ENCODE data around the gene CGGBP1. TPM values are rescaled to one million over a fixed set of nuclear protein-coding genes. Genes with fewer than 3 reads are reported as not detected.
"Not testable (repeated sequence)": the region's sequence is repeated elsewhere in the genome, so short reads cannot be mapped to it uniquely, and the experiment has no call there.

The CGGBP1 gene
- total RNA-seq, 2 donors from 2014 or later = 139 to 163 TPM

GRCh38 chr3:88031642-88032077 is 27.1 kb downstream of the CGGBP1 start:
- H3K4me3 Mint-ChIP-seq = peak overlapping the region; percentile 84 to 96
- ATAC-seq (replicated peaks in 1 of 2) = peak; percentile 81 to 86
- H3K27me3 Mint-ChIP-seq (ENCODE audit: low read depth) = no peaks in the 10 kb centered on the region
- H3K4me1 Mint-ChIP-seq (ENCODE audit: low read depth) = peaks cover 42% of the 10 kb centered on the region
- DNase-seq = peak; percentile 8 to 18
- H3K9me3 Mint-ChIP-seq = peaks cover 0 to 2% of the 10 kb centered on the region in 2 donors
- H3K27ac Mint-ChIP-seq = peak overlapping the region; percentile 98
- no peaks in the 10 kb centered on the region for H3K36me3 Mint-ChIP-seq (ENCODE audit: insufficient read depth in 2 of 2)

GRCh38 chr3:88030210-88030609 is 28.6 kb downstream of the CGGBP1 start:
- DNase-seq (no peak), ATAC-seq (replicated peaks in 1 of 2) (no peak)
- peak overlapping the region; percentile 30 to 75 for H3K4me3 Mint-ChIP-seq
- H3K27me3 Mint-ChIP-seq (ENCODE audit: low read depth) = no peaks in the 10 kb centered on the region
- H3K4me1 Mint-ChIP-seq (ENCODE audit: low read depth) = peaks cover 42% of the 10 kb centered on the region
- peak overlapping the region; percentile 96 for H3K27ac Mint-ChIP-seq
- H3K9me3 Mint-ChIP-seq = peaks cover 0 to 2% of the 10 kb centered on the region in 2 donors
- no peaks in the 10 kb centered on the region for H3K36me3 Mint-ChIP-seq (ENCODE audit: insufficient read depth in 2 of 2)

- H3K4me3 Mint-ChIP-seq = no peak overlapping the region
- H3K27me3 Mint-ChIP-seq (ENCODE audit: low read depth) = no peaks in the 10 kb centered on the region
- H3K36me3 Mint-ChIP-seq (ENCODE audit: insufficient read depth in 2 of 2) = no peaks in the 10 kb centered on the region
- no peak for DNase-seq
- H3K9me3 Mint-ChIP-seq = peaks cover 0 to 2% of the 10 kb centered on the region in 2 donors
- peaks cover 34% of the 10 kb centered on the region for H3K4me1 Mint-ChIP-seq (ENCODE audit: low read depth)
- no peak for ATAC-seq (replicated peaks in 1 of 2)
- no peak overlapping the region for H3K27ac Mint-ChIP-seq
These were observed 29.9 kb downstream of the CGGBP1 start for GRCh38 chr3:88028876-88029275.

GRCh38 chr3:88025001-88025552 is 33.7 kb downstream of the CGGBP1 start:
- DNase-seq (no peak), ATAC-seq (replicated peaks in 1 of 2) (no peak)
- H3K4me1 Mint-ChIP-seq (ENCODE audit: low read depth) = peaks cover 7% of the 10 kb centered on the region
- no peak overlapping the region for H3K27ac Mint-ChIP-seq
- no peaks in the 10 kb centered on the region for H3K27me3 Mint-ChIP-seq (ENCODE audit: low read depth)
- H3K9me3 Mint-ChIP-seq = peaks cover 2 to 3% of the 10 kb centered on the region in 2 donors
- H3K36me3 Mint-ChIP-seq (ENCODE audit: insufficient read depth in 2 of 2) = peaks cover 2% of the 10 kb centered on the region in 2 donors
- H3K4me3 Mint-ChIP-seq = no peak overlapping the region

GRCh38 chr3:88019024-88019423 is 39.8 kb downstream of the CGGBP1 start:
- ATAC-seq (replicated peaks in 1 of 2) = peak; percentile 53 to 64
- no peaks in the 10 kb centered on the region for H3K27me3 Mint-ChIP-seq (ENCODE audit: low read depth)
- H3K9me3 Mint-ChIP-seq = peaks cover 0 to 3% of the 10 kb centered on the region in 2 donors
- no peak overlapping the region for H3K4me3 Mint-ChIP-seq
- H3K4me1 Mint-ChIP-seq (ENCODE audit: low read depth) = peaks cover 7% of the 10 kb centered on the region
- no peak for DNase-seq
- peaks cover 2% of the 10 kb centered on the region in 2 donors for H3K36me3 Mint-ChIP-seq (ENCODE audit: insufficient read depth in 2 of 2)
- H3K27ac Mint-ChIP-seq = no peak overlapping the region

- not testable (repeated sequence) for H3K27ac Mint-ChIP-seq; H3K4me3 Mint-ChIP-seq; H3K36me3 Mint-ChIP-seq (ENCODE audit: insufficient read depth in 2 of 2); H3K9me3 Mint-ChIP-seq; H3K4me1 Mint-ChIP-seq (ENCODE audit: low read depth); DNase-seq; H3K27me3 Mint-ChIP-seq (ENCODE audit: low read depth); ATAC-seq (replicated peaks in 1 of 2)
These were observed 43.1 kb downstream of the CGGBP1 start for GRCh38 chr3:88015656-88016055.

- ATAC-seq (replicated peaks in 1 of 2) (no peak), DNase-seq (no peak)
- H3K4me1 Mint-ChIP-seq (ENCODE audit: low read depth) = peaks cover 7% of the 10 kb centered on the region
- H3K36me3 Mint-ChIP-seq (ENCODE audit: insufficient read depth in 2 of 2) = no peaks in the 10 kb centered on the region
- H3K27ac Mint-ChIP-seq = no peak overlapping the region
- H3K9me3 Mint-ChIP-seq = no peaks in the 10 kb centered on the region
- no peaks in the 10 kb centered on the region for H3K27me3 Mint-ChIP-seq (ENCODE audit: low read depth)
- H3K4me3 Mint-ChIP-seq = no peak overlapping the region
These were observed 45.2 kb downstream of the CGGBP1 start for GRCh38 chr3:88013592-88013991.

- Mint-ChIP-seq H3K9me3 (no peaks in the 10 kb centered on the region), H3K4me1 (ENCODE audit: low read depth) (no peaks in the 10 kb centered on the region), H3K27me3 (ENCODE audit: low read depth) (no peaks in the 10 kb centered on the region), H3K4me3 (no peak overlapping the region), H3K27ac (no peak overlapping the region), H3K36me3 (ENCODE audit: insufficient read depth in 2 of 2) (no peaks in the 10 kb centered on the region)
- DNase-seq (no peak), ATAC-seq (replicated peaks in 1 of 2) (no peak)
These were observed 48.0 kb downstream of the CGGBP1 start for GRCh38 chr3:88010810-88011209.

- Mint-ChIP-seq H3K4me3 (no peak overlapping the region), H3K27me3 (ENCODE audit: low read depth) (no peaks in the 10 kb centered on the region), H3K4me1 (ENCODE audit: low read depth) (no peaks in the 10 kb centered on the region), H3K27ac (no peak overlapping the region), H3K36me3 (ENCODE audit: insufficient read depth in 2 of 2) (no peaks in the 10 kb centered on the region), H3K9me3 (no peaks in the 10 kb centered on the region)
- DNase-seq (no peak), ATAC-seq (replicated peaks in 1 of 2) (no peak)
These were observed 49.7 kb downstream of the CGGBP1 start for GRCh38 chr3:88009066-88009465.

- Mint-ChIP-seq H3K4me3 (no peak overlapping the region), H3K4me1 (ENCODE audit: low read depth) (peaks cover 5% of the 10 kb centered on the region), H3K9me3 (no peaks in the 10 kb centered on the region), H3K36me3 (ENCODE audit: insufficient read depth in 2 of 2) (no peaks in the 10 kb centered on the region), H3K27ac (no peak overlapping the region), H3K27me3 (ENCODE audit: low read depth) (no peaks in the 10 kb centered on the region)
- DNase-seq (no peak), ATAC-seq (replicated peaks in 1 of 2) (no peak)
These were observed 53.7 kb downstream of the CGGBP1 start for GRCh38 chr3:88005066-88005465.

- H3K27ac Mint-ChIP-seq = no peak overlapping the region
- H3K4me3 Mint-ChIP-seq = no peak overlapping the region
- ATAC-seq (replicated peaks in 1 of 2) = no peak
- H3K27me3 Mint-ChIP-seq (ENCODE audit: low read depth) = no peaks in the 10 kb centered on the region
- DNase-seq = no peak
- H3K36me3 Mint-ChIP-seq (ENCODE audit: insufficient read depth in 2 of 2) = no peaks in the 10 kb centered on the region
- no peaks in the 10 kb centered on the region for H3K9me3 Mint-ChIP-seq
- peaks cover 6% of the 10 kb centered on the region for H3K4me1 Mint-ChIP-seq (ENCODE audit: low read depth)
These were observed 55.6 kb downstream of the CGGBP1 start for GRCh38 chr3:88003115-88003755.

- H3K4me3 Mint-ChIP-seq = no peak overlapping the region
- no peak overlapping the region for H3K27ac Mint-ChIP-seq
- DNase-seq = no peak
- peaks cover 14% of the 10 kb centered on the region for H3K4me1 Mint-ChIP-seq (ENCODE audit: low read depth)
- no peaks in the 10 kb centered on the region for H3K36me3 Mint-ChIP-seq (ENCODE audit: insufficient read depth in 2 of 2)
- H3K9me3 Mint-ChIP-seq = no peaks in the 10 kb centered on the region
- H3K27me3 Mint-ChIP-seq (ENCODE audit: low read depth) = no peaks in the 10 kb centered on the region
- no peak for ATAC-seq (replicated peaks in 1 of 2)
These were observed 56.4 kb downstream of the CGGBP1 start for GRCh38 chr3:88002448-88002847.

Measured in activated T-cell treated with anti-CD3 and anti-CD28 coated beads, Interleukin-2, amount 50 U/mL, for 72 hours (primary cell).